B cell (primary cell): ENCODE results near the gene TRIM52. TPM values are rescaled to one million over a fixed set of nuclear protein-coding genes. Genes with fewer than 3 reads are reported as not detected.
A peak's percentile ranks its signal among the peaks of the same experiment; 100 is the strongest.

Source experiments
- ATAC-seq: fragments of 200-7000 bp; cut with Tn5 transposase; one replicate; pipeline ENCODE4 v1.10.0; 2021; ENCODE audit warnings: low read depth, mild to moderate bottlenecking, moderate number of reproducible peaks, moderate library complexity
- CTCF ChIA-PET: fragments of 350-600 bp; sonication (Branson Sonifier 250); formaldehyde crosslinking; loops from one replicate; lab custom pipeline; 2021; ENCODE audit warnings: antibody characterized with exemption, inconsistent platforms; lab: Charles Lee
- POLR2A ChIA-PET: fragments of 350-600 bp; sonication (Branson Sonifier 250); formaldehyde crosslinking; loops from one replicate; lab custom pipeline; 2021; ENCODE audit warnings: antibody characterized with exemption; lab: Charles Lee
- DNase-seq: peaks from one replicate; pipeline ENCODE4 v3.0.0; 2013
- H2AFZ ChIP-seq: 2 replicates; pipeline ENCODE4 v1.6.1; 2012; ENCODE audit warnings: mild to moderate bottlenecking, low read depth, low read length; ENCODE audit not compliant: insufficient read depth, poor library complexity, severe bottlenecking
- H3K27ac ChIP-seq, 2 donors: 1 replicate in 1 of 2; 2 replicates in 1 of 2; pipeline ENCODE4 v1.5.1; 2012 to 2013; ENCODE audit warnings: low read length in 2 of 2, mild to moderate bottlenecking in 2 of 2, moderate library complexity in 1 of 2
- H3K27me3 ChIP-seq, 4 experiments: fragments of 200-600 bp in 1 of 4; sonication (generic) in 1 of 4; replicated peaks in 1 of 4; 1 replicate in 2 of 4; 2 replicates in 2 of 4; pipeline versions ENCODE4 v1.6.1 to v1.7.0; 2013 to 2016; ENCODE audit warnings: low read length in 3 of 4, mild to moderate bottlenecking in 2 of 4, mixed read lengths in 1 of 4, moderate library complexity in 1 of 4; ENCODE audit not compliant: insufficient read depth in 4 of 4, control insufficient read depth in 3 of 4; ENCODE audit errors: control extremely low read depth in 1 of 4
- H3K36me3 ChIP-seq, 2 experiments: replicated peaks in 1 of 2; 1 replicate in 1 of 2; 2 replicates in 1 of 2; pipeline versions ENCODE4 v1.6.1 to v1.7.1; 2013; ENCODE audit warnings: low read length in 1 of 2; ENCODE audit not compliant: insufficient read depth in 2 of 2, control insufficient read depth in 1 of 2; ENCODE audit errors: control extremely low read depth in 1 of 2, extremely low read depth in 1 of 2
- H3K4me1 ChIP-seq, 2 donors: fragments of 200-600 bp in 1 of 2; sonication (generic) in 1 of 2; 1 replicate in 1 of 2; 2 replicates in 1 of 2; pipeline versions ENCODE4 v1.5.1 to v1.6.1; 2013 to 2017; ENCODE audit warnings: low read length in 2 of 2; ENCODE audit not compliant: control insufficient read depth in 2 of 2, insufficient read depth in 2 of 2
- H3K4me2 ChIP-seq: replicated peaks from 2 replicates; pipeline ENCODE3; 2012; ENCODE audit warnings: mild to moderate bottlenecking, low read depth, low read length; ENCODE audit not compliant: poor library complexity, severe bottlenecking
- H3K4me3 ChIP-seq, 5 experiments: fragments of 200-600 bp in 1 of 5; sonication (generic) in 1 of 5; 1 replicate in 3 of 5; 2 replicates in 2 of 5; pipeline versions ENCODE4 v1.5.1 to v1.7.0; 2011 to 2016; ENCODE audit warnings: low read length in 4 of 5, mild to moderate bottlenecking in 4 of 5, low read depth in 2 of 5, control low read depth in 1 of 5, moderate library complexity in 1 of 5; ENCODE audit not compliant: insufficient read depth in 1 of 5; ENCODE audit errors: control extremely low read depth in 1 of 5, extremely low read depth in 1 of 5
- H3K79me2 ChIP-seq: fragments of 200-600 bp; sonication (generic); one replicate; pipeline ENCODE4 v1.6.0; 2016; ENCODE audit warnings: low read length; ENCODE audit not compliant: control insufficient read depth, insufficient read depth
- H3K9ac ChIP-seq: fragments of 200-600 bp; sonication (generic); 2 replicates; pipeline ENCODE4 v1.6.1; 2017; ENCODE audit warnings: mild to moderate bottlenecking, low read length, moderate library complexity
- H3K9me3 ChIP-seq, 3 donors: one replicate each; pipeline versions ENCODE4 v1.6.1 to v1.7.1; 2013; ENCODE audit warnings: low read length in 2 of 3; ENCODE audit not compliant: control insufficient read depth in 2 of 3, insufficient read depth in 1 of 3; ENCODE audit errors: control extremely low read depth in 1 of 3
- H4K20me1 ChIP-seq: 2 replicates; pipeline ENCODE4 v1.6.0; 2012; ENCODE audit warnings: mild to moderate bottlenecking, low read length; ENCODE audit not compliant: insufficient read depth, control insufficient read depth, poor library complexity, severe bottlenecking
- H3K27ac Mint-ChIP-seq: one replicate; pipeline ENCODE4 v1.8.0; 2021; ENCODE audit warnings: mixed read lengths
- H3K27me3 Mint-ChIP-seq: one replicate; pipeline ENCODE4 v1.8.0; 2021; ENCODE audit warnings: mixed read lengths
- H3K4me1 Mint-ChIP-seq: one replicate; pipeline ENCODE4 v1.8.0; 2021; ENCODE audit warnings: mixed read lengths
- H3K4me3 Mint-ChIP-seq: one replicate; pipeline ENCODE4 v1.8.0; 2021; ENCODE audit warnings: mixed read lengths
- H3K9me3 Mint-ChIP-seq: one replicate; pipeline ENCODE4 v1.8.0; 2022; ENCODE audit warnings: mixed read lengths; ENCODE audit not compliant: insufficient read depth
- EZH2 ChIP-seq: IDR thresholded peaks from 2 replicates; pipeline ENCODE4 v1.6.1; 2012; ENCODE audit warnings: borderline replicate concordance, low read depth, mild to moderate bottlenecking, moderate library complexity, low read length; ENCODE audit not compliant: insufficient read depth, poor library complexity, severe bottlenecking
- WGBS: methylation state at CpG from one replicate; pipeline ENCODE4 v1.1.5; 2013; ENCODE audit warnings: missing lambda C conversion rate; ENCODE audit not compliant: insufficient coverage; 5-methylcytosine and 5-hydroxymethylcytosine counted together
- intact Hi-C: fragments of 100-400 bp; cut with micrococcal nuclease; formaldehyde crosslinking; loops from one replicate; pipeline ENCODE4 v1.10.0; 2022
- polyA plus RNA-seq: library from polyadenylated mRNA; depleted of rRNA; stranded (reverse); fragments of >200 nt; gene quantifications from 2 replicates; pipeline ENCODE4 v1.2.3, GENCODE V29; 2012
- total RNA-seq, 2 donors: library from RNA; stranded (reverse); fragments of 120-200 nt in 1 of 2; gene quantifications; 1 replicate in 1 of 2; 2 replicates in 1 of 2; pipeline versions ENCODE4 v1.2.3 to v1.2.4, GENCODE V29; 2013 to 2022
- TF ChIP-seq, protein P1 (sequence below): fragments of 200-600 bp; IDR thresholded peaks from one replicate; pipeline ENCODE4 v1.8.0; 2022; ENCODE audit warnings: antibody characterized with exemption, mild to moderate bottlenecking

TRIM52 gene
- total and polyA plus RNA-seq, 2 donors (not counting 1 experiment from before 2014, with no cell fraction given) = 29.9 to 61.3 TPM

DNA sequence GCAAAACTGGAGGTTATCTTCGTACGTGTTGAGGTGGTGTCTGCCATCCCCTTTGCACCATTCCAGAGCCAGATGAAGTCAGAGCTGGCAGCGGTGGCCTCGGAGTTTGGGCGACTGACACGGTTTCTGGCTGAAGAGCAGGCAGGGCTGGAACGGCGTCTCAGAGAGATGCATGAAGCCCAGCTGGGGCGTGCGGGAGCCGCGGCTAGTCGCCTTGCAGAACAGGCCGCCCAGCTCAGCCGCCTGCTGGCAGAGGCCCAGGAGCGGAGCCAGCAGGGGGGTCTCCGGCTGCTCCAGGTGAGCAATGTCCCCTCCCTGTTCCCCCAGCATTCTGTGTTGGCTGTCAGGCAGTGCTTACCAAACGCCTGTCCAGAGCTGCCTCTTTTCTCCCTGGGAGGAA, 28.4 kb downstream of the TRIM52 start:
- H3K4me1 Mint-ChIP-seq = peaks cover 9% of the 10 kb centered on the region
- Histone ChIP-seq H3K36me3 (peaks cover 2 to 66% of the 10 kb centered on the region in 2 experiments), H3K4me3 (no peak overlapping the region), H3K27ac (no peak overlapping the region), H3K27me3 (no peaks in the 10 kb centered on the region), H4K20me1 (peaks cover 18% of the 10 kb centered on the region), H2AFZ (no peak overlapping the region), H3K4me2 (no peak overlapping the region), H3K4me1 (no peaks in the 10 kb centered on the region), H3K79me2 (peaks cover 24% of the 10 kb centered on the region), H3K9me3 (no peaks in the 10 kb centered on the region), H3K9ac (no peak overlapping the region)
- TF ChIP-seq, protein P1, sequence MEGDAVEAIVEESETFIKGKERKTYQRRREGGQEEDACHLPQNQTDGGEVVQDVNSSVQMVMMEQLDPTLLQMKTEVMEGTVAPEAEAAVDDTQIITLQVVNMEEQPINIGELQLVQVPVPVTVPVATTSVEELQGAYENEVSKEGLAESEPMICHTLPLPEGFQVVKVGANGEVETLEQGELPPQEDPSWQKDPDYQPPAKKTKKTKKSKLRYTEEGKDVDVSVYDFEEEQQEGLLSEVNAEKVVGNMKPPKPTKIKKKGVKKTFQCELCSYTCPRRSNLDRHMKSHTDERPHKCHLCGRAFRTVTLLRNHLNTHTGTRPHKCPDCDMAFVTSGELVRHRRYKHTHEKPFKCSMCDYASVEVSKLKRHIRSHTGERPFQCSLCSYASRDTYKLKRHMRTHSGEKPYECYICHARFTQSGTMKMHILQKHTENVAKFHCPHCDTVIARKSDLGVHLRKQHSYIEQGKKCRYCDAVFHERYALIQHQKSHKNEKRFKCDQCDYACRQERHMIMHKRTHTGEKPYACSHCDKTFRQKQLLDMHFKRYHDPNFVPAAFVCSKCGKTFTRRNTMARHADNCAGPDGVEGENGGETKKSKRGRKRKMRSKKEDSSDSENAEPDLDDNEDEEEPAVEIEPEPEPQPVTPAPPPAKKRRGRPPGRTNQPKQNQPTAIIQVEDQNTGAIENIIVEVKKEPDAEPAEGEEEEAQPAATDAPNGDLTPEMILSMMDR = no peak
- TF ChIP-seq EZH2 = no peak
- intact Hi-C loops = no loop called here
- ATAC-seq = no peak
- DNase-seq = no peak
- no peaks in the 10 kb centered on the region for H3K9me3 Mint-ChIP-seq
- H3K27ac Mint-ChIP-seq = no peak overlapping the region
- CTCF ChIA-PET = no interaction called here
- no peaks in the 10 kb centered on the region for H3K27me3 Mint-ChIP-seq
- POLR2A ChIA-PET = no interaction called here
- 97% methylated on average over 18 of the region's 18 CpGs for WGBS
- H3K4me3 Mint-ChIP-seq = no peak overlapping the region

DNA sequence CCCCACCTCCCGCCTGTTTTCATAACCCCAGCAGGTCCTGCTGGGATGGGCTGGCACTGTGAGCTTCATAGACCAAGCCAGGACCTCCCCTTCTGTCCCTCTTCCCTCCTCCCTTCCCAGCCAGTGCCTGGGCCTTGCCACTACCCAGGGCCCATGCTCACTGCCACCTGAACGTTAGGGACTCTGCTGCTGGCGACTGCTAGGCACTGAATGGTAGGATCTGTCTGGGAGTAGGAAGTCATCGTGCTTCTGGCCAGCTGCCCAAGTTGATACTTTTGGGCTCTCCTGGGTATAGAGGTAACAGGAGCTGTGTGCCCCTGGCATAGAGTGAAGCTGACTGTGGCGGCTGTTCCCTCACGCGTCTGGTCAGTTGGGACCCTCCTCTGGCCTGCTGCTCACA, 29.5 kb downstream of the TRIM52 start:
- ChIA-PET POLR2A (no interaction called here), CTCF (no interaction called here)
- H3K9me3 ChIP-seq = no peaks in the 10 kb centered on the region
- 93% methylated on average over 7 of the region's 7 CpGs for WGBS
- H3K27me3 Mint-ChIP-seq = no peaks in the 10 kb centered on the region
- ATAC-seq = no peak
- H3K9me3 Mint-ChIP-seq = no peaks in the 10 kb centered on the region
- H3K4me1 ChIP-seq = no peaks in the 10 kb centered on the region
- DNase-seq = no peak
- no peak overlapping the region for H3K4me2 ChIP-seq
- no peak overlapping the region for H3K4me3 ChIP-seq
- no peak overlapping the region for H2AFZ ChIP-seq
- H3K27ac Mint-ChIP-seq = peak overlapping the region; percentile 15
- H3K4me3 Mint-ChIP-seq = no peak overlapping the region
- peaks cover 2 to 56% of the 10 kb centered on the region in 2 experiments for H3K36me3 ChIP-seq
- TF ChIP-seq, protein P1 = no peak
- TF ChIP-seq EZH2 = no peak
- H4K20me1 ChIP-seq = peaks cover 7% of the 10 kb centered on the region
- H3K79me2 ChIP-seq = peaks cover 35% of the 10 kb centered on the region
- intact Hi-C loops = no loop called here
- H3K27ac ChIP-seq = no peak overlapping the region
- no peak overlapping the region for H3K9ac ChIP-seq
- H3K27me3 ChIP-seq = no peaks in the 10 kb centered on the region
- H3K4me1 Mint-ChIP-seq = peaks cover 10% of the 10 kb centered on the region
